Transverse colon (tissue), 3 donors: ENCODE data around the gene MAPK8IP3.

Experiments used
- EP300 ChIP-seq: sonication (generic); formaldehyde crosslinking; IDR thresholded peaks from one replicate; pipeline ENCODE4 v1.6.1; 2017; ENCODE audit warnings: antibody characterized with exemption, low read depth
- TF ChIP-seq, protein P1 (sequence below), 5 experiments: fragments of 200-600 bp in 3 of 5; fragments of 450-650 bp in 2 of 5; sonication (generic) in 3 of 5; IDR thresholded peaks; 1 replicate in 2 of 5; 2 replicates in 3 of 5; pipeline ENCODE4 v1.5.1; 2016 to 2017; ENCODE audit warnings: antibody characterized with exemption in 5 of 5, inconsistent platforms in 3 of 5, mild to moderate bottlenecking in 2 of 5, moderate library complexity in 1 of 5

DNA sequence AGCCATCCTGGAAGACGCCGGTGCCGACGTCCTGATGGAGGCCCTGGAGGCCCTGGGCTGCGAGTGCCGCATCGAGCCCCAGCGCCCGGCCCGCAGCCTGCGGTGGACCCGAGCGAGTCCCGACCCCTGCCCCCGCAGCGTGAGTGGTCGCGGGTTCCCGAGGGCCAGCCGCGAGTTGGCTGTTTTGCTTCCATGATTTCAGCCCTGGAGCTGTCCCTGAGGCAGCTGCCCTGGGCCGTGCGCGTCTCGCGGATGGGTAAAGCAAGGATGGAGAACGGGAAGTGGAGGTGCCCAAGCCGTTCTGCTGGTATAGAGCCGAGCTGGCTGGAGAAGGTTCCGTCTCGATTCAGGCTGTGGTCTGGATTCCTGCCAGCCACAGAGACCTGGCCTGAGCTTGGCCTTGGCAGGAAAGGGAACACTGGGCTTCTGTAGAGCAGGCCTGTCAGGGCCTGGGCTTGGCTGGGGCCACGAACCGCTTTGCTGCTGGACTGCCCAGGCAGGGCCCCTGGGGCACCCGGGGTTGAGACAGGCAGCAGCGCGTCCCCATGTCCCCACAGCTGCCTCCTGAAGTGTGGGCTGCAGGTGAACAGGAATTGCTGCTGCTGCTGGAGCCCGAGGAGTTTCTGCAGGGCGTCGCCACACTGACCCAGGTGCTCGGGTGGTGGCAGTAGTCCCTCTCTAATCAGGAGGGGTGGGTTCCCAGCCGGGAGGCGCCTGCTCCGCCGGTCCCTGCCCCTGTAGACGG lies 67.9 kb downstream of the MAPK8IP3 start:
- TF ChIP-seq, protein P1, sequence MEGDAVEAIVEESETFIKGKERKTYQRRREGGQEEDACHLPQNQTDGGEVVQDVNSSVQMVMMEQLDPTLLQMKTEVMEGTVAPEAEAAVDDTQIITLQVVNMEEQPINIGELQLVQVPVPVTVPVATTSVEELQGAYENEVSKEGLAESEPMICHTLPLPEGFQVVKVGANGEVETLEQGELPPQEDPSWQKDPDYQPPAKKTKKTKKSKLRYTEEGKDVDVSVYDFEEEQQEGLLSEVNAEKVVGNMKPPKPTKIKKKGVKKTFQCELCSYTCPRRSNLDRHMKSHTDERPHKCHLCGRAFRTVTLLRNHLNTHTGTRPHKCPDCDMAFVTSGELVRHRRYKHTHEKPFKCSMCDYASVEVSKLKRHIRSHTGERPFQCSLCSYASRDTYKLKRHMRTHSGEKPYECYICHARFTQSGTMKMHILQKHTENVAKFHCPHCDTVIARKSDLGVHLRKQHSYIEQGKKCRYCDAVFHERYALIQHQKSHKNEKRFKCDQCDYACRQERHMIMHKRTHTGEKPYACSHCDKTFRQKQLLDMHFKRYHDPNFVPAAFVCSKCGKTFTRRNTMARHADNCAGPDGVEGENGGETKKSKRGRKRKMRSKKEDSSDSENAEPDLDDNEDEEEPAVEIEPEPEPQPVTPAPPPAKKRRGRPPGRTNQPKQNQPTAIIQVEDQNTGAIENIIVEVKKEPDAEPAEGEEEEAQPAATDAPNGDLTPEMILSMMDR (IDR thresholded peaks at IDR 0.05) = no peak
- no peak for TF ChIP-seq EP300
